Measurements from ENCODE around the gene DGKQ. TPM values are rescaled to one million over a fixed set of nuclear protein-coding genes. Genes with fewer than 3 reads are reported as not detected.

Gene DGKQ
- total RNA-seq, 1 experiment from 2014 or later, result 22.0 TPM

GRCh38 chr4:1008840-1009541, 35.6 kb upstream of the DGKQ start:
- ChIA-PET POLR2A (no interaction called here), CTCF (interaction anchor here (1.4 kb wide), 1 partner anchor 15 kb away, joined by 3 read pairs; the partner anchor contains the start of gene SLC26A1), RAD21 (ENCODE audit: low non-redundant PET in 1 of 2, low total read pairs in 2 of 2, uncharacterized antibody in 2 of 2, unreplicated experiment in 2 of 2) (no interaction called here)
- intact Hi-C loops (cut with micrococcal nuclease), result no loop called here
- H3K9me2 ChIP-seq (ENCODE audit: insufficient read depth), result no peaks in the 10 kb centered on the region
- peaks cover 3 to 4% of the 10 kb centered on the region in 2 experiments; a peak in 2 of 4 replicates for H3K36me3 ChIP-seq (ENCODE audit: control insufficient read depth in 1 of 2, insufficient read depth in 2 of 2, low read length in 2 of 2)
- peaks cover 20 to 39% of the 10 kb centered on the region in 2 experiments for H3K4me1 ChIP-seq (ENCODE audit: control insufficient read depth in 1 of 2, insufficient read depth in 2 of 2, low read length in 2 of 2)
- DNase-seq (ENCODE audit: low read depth, low spot score), result no peak
- H3K9ac ChIP-seq (ENCODE audit: low read length), result peak overlapping the region; percentile 45
- no peaks in the 10 kb centered on the region for H3K27me3 ChIP-seq (ENCODE audit: insufficient read depth, low read length)
- TF ChIP-seq YY1 (IDR thresholded peaks at IDR 0.05; ENCODE audit: extremely low read depth, insufficient replicate concordance, low read depth, low read length) (no peak), SP1 (IDR thresholded peaks at IDR 0.05; ENCODE audit: low read depth) (no peak), JUND (IDR thresholded peaks at IDR 0.05) (no peak), MAX (IDR thresholded peaks at IDR 0.05) (no peak), ATF3 (IDR thresholded peaks at IDR 0.05) (no peak), TCF7L2 (IDR thresholded peaks at IDR 0.05; ENCODE audit: borderline replicate concordance, extremely low read depth, insufficient read depth, insufficient read length) (no peak), EZH2 (IDR thresholded peaks at IDR 0.05) (no peak), ZNF274 (IDR thresholded peaks at IDR 0.05; ENCODE audit: low read depth, low read length) (no peak)
- H3K27ac ChIP-seq (ENCODE audit: low read depth, low read length), result no peak overlapping the region; the same call in 1 of the 2 replicates
- no TSS peak for BruUV-seq (replicated peaks)
- no peaks in the 10 kb centered on the region for H3K9me3 ChIP-seq (ENCODE audit: control insufficient read depth in 1 of 2, insufficient read depth in 1 of 2, low read depth in 1 of 2, low read length in 2 of 2)
- peak overlapping the region; percentile 31 to 48 for H3K4me3 ChIP-seq (replicated peaks in 1 of 2; ENCODE audit: low read depth in 1 of 2, low read length in 2 of 2)
- no peaks in the 10 kb centered on the region for H4K20me1 ChIP-seq (ENCODE audit: insufficient read depth)
- H3K4me2 ChIP-seq (ENCODE audit: low read length), result peak overlapping the region; percentile 83
- no peak for ATAC-seq
- peaks cover 9% of the 10 kb centered on the region; the same call in 1 of the 2 replicates for H3K79me2 ChIP-seq (ENCODE audit: insufficient read depth, low read length)
- peak overlapping the region; percentile 68 for H2AFZ ChIP-seq (ENCODE audit: low read depth, low read length, poor library complexity, severe bottlenecking)

- no peak overlapping the region for H3K4me3 ChIP-seq (replicated peaks in 1 of 2; ENCODE audit: low read depth in 1 of 2, low read length in 2 of 2)
- DNase-seq (ENCODE audit: low read depth, low spot score), result no peak
- H3K9me2 ChIP-seq (ENCODE audit: insufficient read depth), result no peaks in the 10 kb centered on the region
- ATAC-seq, result no peak
- no peak overlapping the region for H2AFZ ChIP-seq (ENCODE audit: low read depth, low read length, poor library complexity, severe bottlenecking)
- CTCF ChIA-PET, result no interaction called here
- TF ChIP-seq POLR2AphosphoS5 (IDR thresholded peaks at IDR 0.05; ENCODE audit: low read depth, low read length) (no peak), ZNF274 (IDR thresholded peaks at IDR 0.05; ENCODE audit: low read depth, low read length) (no peak), POLR2A (IDR thresholded peaks at IDR 0.05; ENCODE audit: borderline replicate concordance, extremely low read depth, insufficient read depth, insufficient read length) (no peak), MAX (IDR thresholded peaks at IDR 0.05) (no peak)
- no peak overlapping the region for H3K9ac ChIP-seq (ENCODE audit: low read length)
- no peaks in the 10 kb centered on the region for H3K79me2 ChIP-seq (ENCODE audit: insufficient read depth, low read length)
- no peaks in the 10 kb centered on the region for H4K20me1 ChIP-seq (ENCODE audit: insufficient read depth)
- no peaks in the 10 kb centered on the region for H3K36me3 ChIP-seq (ENCODE audit: control insufficient read depth in 1 of 2, insufficient read depth in 2 of 2, low read length in 2 of 2)
- POLR2A ChIA-PET, result no interaction called here
- RAD21 ChIA-PET (ENCODE audit: low non-redundant PET in 1 of 2, low total read pairs in 2 of 2, uncharacterized antibody in 2 of 2, unreplicated experiment in 2 of 2), result no interaction called here
- no peak overlapping the region for H3K4me2 ChIP-seq (ENCODE audit: low read length)
- no peaks in the 10 kb centered on the region for H3K9me3 ChIP-seq (ENCODE audit: control insufficient read depth in 1 of 2, insufficient read depth in 1 of 2, low read depth in 1 of 2, low read length in 2 of 2)
- no peak overlapping the region for H3K27ac ChIP-seq (ENCODE audit: low read depth, low read length)
- H3K4me1 ChIP-seq (ENCODE audit: control insufficient read depth in 1 of 2, insufficient read depth in 2 of 2, low read length in 2 of 2), result peaks cover 15 to 30% of the 10 kb centered on the region in 2 experiments
- no TSS peak for BruUV-seq (replicated peaks)
- H3K27me3 ChIP-seq (ENCODE audit: insufficient read depth, low read length), result no peaks in the 10 kb centered on the region
- intact Hi-C loops (cut with micrococcal nuclease), result no loop called here
These were observed 33.5 kb upstream of the DGKQ start for GRCh38 chr4:1006856-1007255.
